CD4-positive, alpha-beta T cell (primary cell): ENCODE measurements around the gene OGDH. TPM values are rescaled to one million over a fixed set of nuclear protein-coding genes. Genes with fewer than 3 reads are reported as not detected.

Experiments
- ATAC-seq: fragments of 200-7000 bp; cut with Tn5 transposase; one replicate; pipeline ENCODE4 v1.10.0; 2022; ENCODE audit warnings: mild to moderate bottlenecking; ENCODE audit not compliant: poor library complexity
- CTCF ChIA-PET: fragments of 350-600 bp; sonication (Branson Sonifier 250); formaldehyde crosslinking; loops from one replicate; lab custom pipeline; 2021; ENCODE audit warnings: antibody characterized with exemption, inconsistent platforms; lab: Charles Lee
- POLR2A ChIA-PET: fragments of 350-600 bp; sonication (Branson Sonifier 250); formaldehyde crosslinking; loops from one replicate; lab custom pipeline; 2021; ENCODE audit warnings: antibody characterized with exemption, inconsistent platforms; lab: Charles Lee
- DNase-seq, 14 experiments: peaks; one replicate each; pipeline ENCODE4 v3.0.0-alpha.2; 2013 to 2020; ENCODE audit warnings: mixed read lengths in 2 of 14
- H3K27ac ChIP-seq, 2 donors: one replicate each; pipeline versions ENCODE4 v1.5.1 to v1.7.0; 2013; ENCODE audit warnings: low read length in 2 of 2, low read depth in 1 of 2, mild to moderate bottlenecking in 1 of 2
- H3K27me3 ChIP-seq, 2 experiments: 1 replicate in 1 of 2; 2 replicates in 1 of 2; pipeline versions ENCODE4 v1.6.1 to v1.7.0; 2013; ENCODE audit warnings: low read length in 2 of 2, control low read depth in 1 of 2, mild to moderate bottlenecking in 1 of 2, moderate library complexity in 1 of 2; ENCODE audit not compliant: insufficient read depth in 2 of 2, control insufficient read depth in 1 of 2
- H3K36me3 ChIP-seq: one replicate; pipeline ENCODE4 v1.6.1; 2013; ENCODE audit warnings: low read length, control low read depth; ENCODE audit not compliant: insufficient read depth
- H3K4me1 ChIP-seq: one replicate; pipeline ENCODE4 v1.6.1; 2013; ENCODE audit warnings: low read length, control low read depth; ENCODE audit not compliant: insufficient read depth
- H3K4me3 ChIP-seq: one replicate; pipeline ENCODE4 v1.5.1; 2013; ENCODE audit warnings: mild to moderate bottlenecking, low read length, moderate library complexity
- H3K9me3 ChIP-seq, 2 experiments: 1 replicate in 1 of 2; 2 replicates in 1 of 2; pipeline versions ENCODE4 v1.6.1 to v1.7.0; 2013; ENCODE audit warnings: low read length in 2 of 2, mild to moderate bottlenecking in 2 of 2, control low read depth in 1 of 2, moderate library complexity in 1 of 2; ENCODE audit not compliant: control insufficient read depth in 1 of 2, insufficient read depth in 1 of 2
- H3K27ac Mint-ChIP-seq: one replicate; pipeline ENCODE4 v1.8.0; 2020; ENCODE audit warnings: mixed read lengths
- H3K27me3 Mint-ChIP-seq: one replicate; pipeline ENCODE4 v1.8.0; 2021; ENCODE audit warnings: mixed read lengths
- H3K36me3 Mint-ChIP-seq: one replicate; pipeline ENCODE4 v1.8.0; 2021; ENCODE audit warnings: low read depth, mixed read lengths
- H3K4me1 Mint-ChIP-seq: one replicate; pipeline ENCODE4 v1.8.0; 2021; ENCODE audit warnings: low read depth, mixed read lengths
- H3K4me3 Mint-ChIP-seq: one replicate; pipeline ENCODE4 v1.8.0; 2020; ENCODE audit warnings: mild to moderate bottlenecking, mixed read lengths
- H3K9me3 Mint-ChIP-seq: one replicate; pipeline ENCODE4 v1.8.0; 2020; ENCODE audit warnings: mixed read lengths
- intact Hi-C, 2 experiments: fragments of 100-400 bp; cut with DNase I in 1 of 2; cut with micrococcal nuclease in 1 of 2; formaldehyde crosslinking; loops; one replicate each; pipeline versions ENCODE4 v1.15.1 to v1.9.0; 2023 to 2025; cut with DNase I, micrococcal nuclease
- total RNA-seq, 174 experiments: library from RNA in 2 of 174; stranded (reverse) in 2 of 174; gene quantifications; one replicate each; pipeline ENCODE4 v1.2.3 and lab custom pipeline; 2021 to 2026
- TF ChIP-seq, protein P1 (sequence below): fragments of 200-600 bp; IDR thresholded peaks from one replicate; pipeline ENCODE4 v1.8.0; 2022; ENCODE audit warnings: antibody characterized with exemption, mild to moderate bottlenecking

OGDH gene
- total RNA-seq, 2 experiments from 2014 or later: 39.8 to 43.8 TPM

DNA sequence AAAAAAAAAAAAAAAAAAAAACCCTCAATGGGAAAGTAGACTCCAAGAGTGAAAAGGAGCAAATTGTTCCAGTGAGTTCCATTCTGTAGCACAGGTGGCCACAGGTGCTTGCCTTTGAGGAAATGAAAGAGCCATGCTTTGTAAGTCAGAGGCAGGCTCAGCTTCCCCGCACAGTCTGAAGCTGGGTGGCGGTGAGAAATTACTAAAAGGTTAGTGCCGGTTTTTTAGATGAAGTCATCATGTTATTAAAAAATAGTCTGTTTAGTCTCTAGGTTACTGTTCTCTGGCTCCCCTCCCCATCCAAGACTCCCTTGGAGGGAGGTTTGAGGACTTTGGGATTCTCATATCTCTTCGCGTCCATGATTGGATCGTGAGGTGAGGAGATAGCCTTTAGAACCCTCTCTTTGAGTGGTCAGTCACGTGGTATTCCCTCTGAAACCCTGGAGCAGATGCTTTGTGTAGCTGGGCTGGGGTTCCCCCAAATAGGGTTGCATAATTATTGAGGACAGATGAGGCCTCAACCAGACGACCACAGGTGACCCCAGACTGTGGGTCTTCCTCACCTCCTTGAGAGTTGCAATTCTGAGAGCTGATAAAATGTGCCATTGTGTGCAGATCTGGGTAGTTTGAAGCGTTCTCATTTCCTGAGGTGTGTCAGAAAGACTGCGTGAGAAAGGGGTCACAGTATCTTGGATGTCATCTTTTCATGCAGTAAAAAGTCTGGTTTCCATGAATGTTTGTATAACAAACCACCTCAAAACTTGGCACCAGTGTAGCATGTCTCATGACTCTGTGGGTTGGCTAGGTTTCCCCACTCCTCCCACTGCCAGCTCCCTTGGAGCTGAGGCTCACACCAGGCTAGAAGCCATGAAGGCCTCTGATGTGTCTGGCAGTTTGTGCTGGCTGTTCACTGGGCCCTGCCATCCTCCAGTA is 27.1 kb downstream of the OGDH start:
- TF ChIP-seq, protein P1, sequence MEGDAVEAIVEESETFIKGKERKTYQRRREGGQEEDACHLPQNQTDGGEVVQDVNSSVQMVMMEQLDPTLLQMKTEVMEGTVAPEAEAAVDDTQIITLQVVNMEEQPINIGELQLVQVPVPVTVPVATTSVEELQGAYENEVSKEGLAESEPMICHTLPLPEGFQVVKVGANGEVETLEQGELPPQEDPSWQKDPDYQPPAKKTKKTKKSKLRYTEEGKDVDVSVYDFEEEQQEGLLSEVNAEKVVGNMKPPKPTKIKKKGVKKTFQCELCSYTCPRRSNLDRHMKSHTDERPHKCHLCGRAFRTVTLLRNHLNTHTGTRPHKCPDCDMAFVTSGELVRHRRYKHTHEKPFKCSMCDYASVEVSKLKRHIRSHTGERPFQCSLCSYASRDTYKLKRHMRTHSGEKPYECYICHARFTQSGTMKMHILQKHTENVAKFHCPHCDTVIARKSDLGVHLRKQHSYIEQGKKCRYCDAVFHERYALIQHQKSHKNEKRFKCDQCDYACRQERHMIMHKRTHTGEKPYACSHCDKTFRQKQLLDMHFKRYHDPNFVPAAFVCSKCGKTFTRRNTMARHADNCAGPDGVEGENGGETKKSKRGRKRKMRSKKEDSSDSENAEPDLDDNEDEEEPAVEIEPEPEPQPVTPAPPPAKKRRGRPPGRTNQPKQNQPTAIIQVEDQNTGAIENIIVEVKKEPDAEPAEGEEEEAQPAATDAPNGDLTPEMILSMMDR: no peak
- H3K27ac Mint-ChIP-seq: peak overlapping the region; percentile 96

DNA sequence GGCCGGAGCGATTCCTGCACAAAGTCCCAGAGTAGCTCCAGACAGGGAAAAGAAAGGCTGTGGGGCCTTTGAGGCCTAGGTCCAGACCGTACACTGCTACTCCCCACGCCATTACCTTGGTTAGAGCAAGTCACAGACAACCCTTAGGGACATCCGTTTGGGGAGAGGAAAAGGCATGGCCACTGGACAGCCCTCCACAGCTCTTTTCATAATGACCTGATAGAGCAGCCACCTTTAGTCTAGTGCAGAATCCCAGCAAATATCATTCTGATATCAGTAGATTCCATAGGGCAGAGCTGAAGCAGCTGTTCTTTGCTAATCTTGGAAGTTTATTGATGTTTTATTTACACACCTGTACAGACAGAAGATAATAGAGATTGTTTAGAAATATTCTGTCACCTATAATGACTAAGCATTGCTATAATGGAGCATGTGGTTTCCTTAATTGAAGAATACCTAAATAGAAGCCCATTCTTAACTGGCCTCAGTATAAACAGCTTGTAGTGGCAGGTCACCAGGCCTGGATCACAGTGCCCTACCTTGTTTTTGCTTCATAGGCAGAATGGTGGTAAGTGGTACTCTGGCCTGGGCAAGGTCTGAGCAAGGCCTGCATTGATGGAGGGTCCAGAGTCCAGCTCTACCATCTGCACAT is 27.9 kb downstream of the OGDH start:
- H3K4me3 ChIP-seq: no peak overlapping the region
- peak overlapping the region; percentile 78 for H3K4me3 Mint-ChIP-seq
- ATAC-seq: no peak

More for the DNA sequence above, 27.1 kb downstream of the OGDH start:
- Mint-ChIP-seq H3K4me1 (peaks cover 81% of the 10 kb centered on the region), H3K36me3 (peaks cover 19% of the 10 kb centered on the region), H3K27me3 (no peaks in the 10 kb centered on the region), H3K9me3 (no peaks in the 10 kb centered on the region), H3K4me3 (peak overlapping the region; percentile 78)
- Histone ChIP-seq H3K27ac (peak overlapping the region; percentile 87 to 91), H3K9me3 (no peaks in the 10 kb centered on the region), H3K36me3 (peaks cover 8% of the 10 kb centered on the region), H3K4me3 (no peak overlapping the region), H3K27me3 (no peaks in the 10 kb centered on the region), H3K4me1 (peaks cover 100% of the 10 kb centered on the region)
- intact Hi-C loops: loop anchor here in 1 of 2 experiments (1.0 to 5.0 kb wide), 3 partner anchors 26 to 164 kb away; partner anchors contain the start of genes PPIA and TMED4
- peak; percentile 47 for ATAC-seq
- ChIA-PET POLR2A (interaction anchor here (0.6 to 13.5 kb wide), 5 partner anchors 9 to 51 kb away, joined by 3 to 229 read pairs (median 4); partner anchors contain the start of genes OGDH and TMED4), CTCF (interaction anchor here (0.7 to 1.9 kb wide), 5 partner anchors 9 to 353 kb away, joined by 3 to 9 read pairs (median 3); partner anchors contain the start of gene OGDH)
- DNase-seq: peak in 12 of 14 experiments; percentile 29 to 92 (median 59)

More for the DNA sequence above, 27.9 kb downstream of the OGDH start:
- ChIA-PET POLR2A (interaction anchor here (0.6 to 13.5 kb wide), 7 partner anchors 9 to 214 kb away, joined by 3 to 229 read pairs (median 4); partner anchors contain the start of genes H2AZ2, OGDH and TMED4), CTCF (interaction anchor here (0.7 to 1.9 kb wide), 3 partner anchors 17 to 116 kb away, joined by 3 to 9 read pairs (median 5); partner anchors contain the start of gene OGDH)
- Histone ChIP-seq H3K27me3 (no peaks in the 10 kb centered on the region), H3K27ac (peak overlapping the region; percentile 87 to 91), H3K4me1 (peaks cover 100% of the 10 kb centered on the region), H3K9me3 (no peaks in the 10 kb centered on the region), H3K36me3 (peaks cover under 1% of the 10 kb centered on the region)
- Mint-ChIP-seq H3K27me3 (no peaks in the 10 kb centered on the region), H3K4me1 (peaks cover 83% of the 10 kb centered on the region), H3K9me3 (no peaks in the 10 kb centered on the region), H3K36me3 (peaks cover 12% of the 10 kb centered on the region), H3K27ac (peak overlapping the region; percentile 96)
- intact Hi-C loops: loop anchor here in 1 of 2 experiments (5.0 kb wide), 1 partner anchor 163 kb away; the partner anchor contains the start of gene PPIA
- TF ChIP-seq, protein P1: no peak
- no peak for DNase-seq
